Activated CD4-positive, alpha-beta T cell treated with anti-CD3 and anti-CD28 coated beads, Interleukin-2, Interleukin-6, amounts not matched to agents 100 ng/mL and 50 ng/mL, durations not matched to agents 16 hours and 8 hours (primary cell): ENCODE measurements around the gene GIGYF2.
"Not testable (repeated sequence)": the region's sequence is repeated elsewhere in the genome, so short reads cannot be mapped to it uniquely, and the experiment has no call there.

Source experiments
- DNase-seq: peaks from one replicate; pipeline ENCODE4 v3.0.0-alpha.2; 2020

Gene GIGYF2

GRCh38 chr2:232697059-232697806 lies at the start of gene GIGYF2:
GIGYF2 (plus strand) TSS chr2:232697331; CDS start chr2:232735198, 37,867 bp downstream.
- peak; percentile 98 for DNase-seq

GRCh38 chr2:232649033-232649432 lies 48.1 kb upstream of the GIGYF2 start:
- DNase-seq = no peak

GRCh38 chr2:232652505-232652851 lies 44.7 kb upstream of the GIGYF2 start:
- DNase-seq = no peak

GRCh38 chr2:232653441-232653840 lies 43.7 kb upstream of the GIGYF2 start:
- DNase-seq = no peak

GRCh38 chr2:232655392-232655791 lies 41.7 kb upstream of the GIGYF2 start:
- no peak for DNase-seq

- no peak for DNase-seq
These were observed 38.8 kb upstream of the GIGYF2 start for GRCh38 chr2:232658217-232658785.

- DNase-seq = no peak
These were observed 37.8 kb upstream of the GIGYF2 start for GRCh38 chr2:232659359-232659758.

- DNase-seq = no peak
These were observed 34.5 kb upstream of the GIGYF2 start for GRCh38 chr2:232662486-232663260.

- DNase-seq = no peak
These were observed 30.9 kb upstream of the GIGYF2 start for GRCh38 chr2:232666051-232666805.

GRCh38 chr2:232667989-232668583 lies 29.0 kb upstream of the GIGYF2 start:
- no peak for DNase-seq

- DNase-seq = no peak
These were observed 28.2 kb upstream of the GIGYF2 start for GRCh38 chr2:232668805-232669444.

GRCh38 chr2:232672588-232672987 lies 24.5 kb upstream of the GIGYF2 start:
- no peak for DNase-seq

- DNase-seq = no peak
These were observed 22.6 kb upstream of the GIGYF2 start for GRCh38 chr2:232674491-232674890.

GRCh38 chr2:232675381-232675780 lies 21.8 kb upstream of the GIGYF2 start:
- DNase-seq = no peak

GRCh38 chr2:232680006-232680405 lies 17.1 kb upstream of the GIGYF2 start:
- no peak for DNase-seq

- no peak for DNase-seq
These were observed 15.6 kb upstream of the GIGYF2 start for GRCh38 chr2:232681527-232681926.

GRCh38 chr2:232683368-232683767 lies 13.8 kb upstream of the GIGYF2 start:
- DNase-seq = no peak

- DNase-seq = not testable (repeated sequence)
These were observed 11.7 kb upstream of the GIGYF2 start for GRCh38 chr2:232685391-232685790.

GRCh38 chr2:232687382-232688160 lies 9.6 kb upstream of the GIGYF2 start:
- no peak for DNase-seq

GRCh38 chr2:232688201-232688600 lies 8.9 kb upstream of the GIGYF2 start:
- DNase-seq = no peak

- no peak for DNase-seq
These were observed 7.8 kb upstream of the GIGYF2 start for GRCh38 chr2:232689152-232689910.
